GM12878 (cell line): Measurements from ENCODE around the gene SYT3. TPM values are rescaled to one million over a fixed set of nuclear protein-coding genes. Genes with fewer than 3 reads are reported as not detected.

Experiments
- ATAC-seq: fragments of 200-7000 bp; cut with Tn5 transposase; 3 replicates; pipeline ENCODE4 v1.9.1; 2020; ENCODE audit warnings: mild to moderate bottlenecking, moderate library complexity
- BruUV-seq: library from RNA; stranded (reverse); fragments of 400-500 nt; replicated peaks from 2 replicates; lab custom pipeline; 2021; lab: Mats Ljungman, UMichigan
- CTCF ChIA-PET: fragments of 300-600 bp; sonication (Branson Sonifier 250); formaldehyde crosslinking; extraction: SDS; loops from one replicate; lab custom pipeline; 2021; ENCODE audit warnings: inconsistent platforms; lab: Yijun Ruan, JAX
- POLR2A ChIA-PET: fragments of 350-600 bp; formaldehyde crosslinking; extraction: SDS; loops from one replicate; lab custom pipeline; 2021; ENCODE audit warnings: inconsistent platforms; lab: Charles Lee
- RAD21 ChIA-PET: fragments of 300-600 bp; sonication (Branson Sonifier 250); formaldehyde crosslinking; loops from one replicate; lab custom pipeline; 2023; ENCODE audit warnings: antibody characterized with exemption; ENCODE audit not compliant: unreplicated experiment; lab: Charles Lee
- SMC1A ChIA-PET: fragments of 300-600 bp; sonication (Branson Sonifier 250); formaldehyde crosslinking; loops from one replicate; lab custom pipeline; 2023; ENCODE audit not compliant: unreplicated experiment, uncharacterized antibody; lab: Charles Lee
- DNase-seq: peaks from one replicate; pipeline ENCODE4 v3.0.0-alpha.2; 2011; ENCODE audit warnings: low read depth, low spot score
- FAIRE-seq: peaks from 3 replicates; lab custom pipeline; 2011; peaks lifted over from hg19 to GRCh38; lab: Jason Lieb, UNC
- H2AFZ ChIP-seq: 2 replicates; pipeline ENCODE4 v1.6.0; 2011; ENCODE audit warnings: low read depth, low read length, control low read depth; ENCODE audit not compliant: control insufficient read depth
- H3K27ac ChIP-seq: 2 replicates; pipeline ENCODE4 v1.5.1; 2011; ENCODE audit warnings: control low read depth; ENCODE audit not compliant: control insufficient read depth, insufficient read depth
- H3K27me3 ChIP-seq, 2 experiments: replicated peaks in 1 of 2; 2 replicates each; pipeline versions ENCODE4 v1.6.0 to v1.6.1; 2011; ENCODE audit warnings: low read length in 1 of 2; ENCODE audit not compliant: control insufficient read depth in 2 of 2, insufficient read depth in 2 of 2
- H3K36me3 ChIP-seq, 2 experiments: 2 replicates each; pipeline ENCODE4 v1.5.1; 2011; ENCODE audit warnings: low read length in 1 of 2; ENCODE audit not compliant: control insufficient read depth in 2 of 2, insufficient read depth in 2 of 2
- H3K4me1 ChIP-seq: 2 replicates; pipeline ENCODE4 v1.6.1; 2011; ENCODE audit warnings: mild to moderate bottlenecking, low read length, moderate library complexity, mixed read lengths; ENCODE audit not compliant: control insufficient read depth, insufficient read depth
- H3K4me2 ChIP-seq: 2 replicates; pipeline ENCODE4 v1.6.0; 2011; ENCODE audit warnings: control low read depth; ENCODE audit not compliant: control insufficient read depth, insufficient read depth
- H3K4me3 ChIP-seq: fragments of 200-600 bp; sonication (generic); 2 replicates; pipeline ENCODE4 v1.5.1; 2016
- H3K79me2 ChIP-seq: 2 replicates; pipeline ENCODE4 v1.6.0; 2011; ENCODE audit warnings: low read length; ENCODE audit not compliant: control insufficient read depth, insufficient read depth
- H3K9ac ChIP-seq: 2 replicates; pipeline ENCODE4 v1.8.0; 2011; ENCODE audit warnings: low read length, control low read depth, mixed read lengths; ENCODE audit not compliant: control insufficient read depth, insufficient read depth
- H3K9me3 ChIP-seq: replicated peaks from 3 replicates; pipeline ENCODE4 v1.5.1; 2011; ENCODE audit warnings: mild to moderate bottlenecking, low read length; ENCODE audit not compliant: control insufficient read depth, insufficient read depth
- H4K20me1 ChIP-seq: 2 replicates; pipeline ENCODE4 v1.6.0; 2011; ENCODE audit not compliant: control insufficient read depth, insufficient read depth
- ATF3 ChIP-seq: IDR thresholded peaks from 2 replicates; pipeline ENCODE4 v1.6.1; 2011; ENCODE audit warnings: low read depth, mild to moderate bottlenecking, low read length, moderate library complexity, borderline replicate concordance; ENCODE audit errors: extremely low read depth
- CHD4 ChIP-seq: fragments of 200-600 bp; sonication (generic); IDR thresholded peaks from 2 replicates; pipeline ENCODE4 v1.6.1; 2016; ENCODE audit warnings: mild to moderate bottlenecking
- CREM ChIP-seq: IDR thresholded peaks from 2 replicates; pipeline ENCODE4 v1.6.1; 2014; ENCODE audit warnings: antibody characterized with exemption, low read depth
- EP300 ChIP-seq, 2 experiments: fragments of 150-350 bp in 1 of 2; IDR thresholded peaks; 2 replicates each; pipeline ENCODE4 v1.6.1; 2011 to 2012; ENCODE audit warnings: low read depth in 2 of 2, low read length in 2 of 2, borderline replicate concordance in 1 of 2, improper control_type of control experiment in 1 of 2, inconsistent platforms in 1 of 2; ENCODE audit not compliant: control insufficient read depth in 1 of 2
- IRF5 ChIP-seq: fragments of 450-650 bp; IDR thresholded peaks from 2 replicates; pipeline ENCODE4 v1.6.1; 2017; ENCODE audit warnings: borderline replicate concordance
- LARP7 ChIP-seq: fragments of 450-650 bp; IDR thresholded peaks from 2 replicates; pipeline ENCODE4 v1.6.1; 2017; ENCODE audit warnings: mild to moderate bottlenecking
- MYC ChIP-seq: IDR thresholded peaks from 2 replicates; pipeline ENCODE4 v1.6.1; 2011; ENCODE audit warnings: mild to moderate bottlenecking, low read length, moderate library complexity, inconsistent platforms; ENCODE audit not compliant: insufficient read depth, insufficient replicate concordance, insufficient read length, severe bottlenecking
- PML ChIP-seq: IDR thresholded peaks from 2 replicates; pipeline ENCODE4 v1.6.1; 2012; ENCODE audit warnings: low read length, inconsistent platforms
- RB1 ChIP-seq: fragments of 450-650 bp; formaldehyde crosslinking; IDR thresholded peaks from 2 replicates; pipeline ENCODE4 v1.6.1; 2017; ENCODE audit warnings: mild to moderate bottlenecking, borderline replicate concordance
- SREBF1 ChIP-seq: IDR thresholded peaks from 2 replicates; pipeline ENCODE4 v1.6.1; 2012; ENCODE audit warnings: mild to moderate bottlenecking, low read length
- USF2 ChIP-seq: IDR thresholded peaks from 2 replicates; pipeline ENCODE4 v1.6.1; 2011; ENCODE audit warnings: low read depth, low read length, improper control_type of control experiment, borderline replicate concordance
- ZBTB40 ChIP-seq: fragments of 450-650 bp; IDR thresholded peaks from 2 replicates; pipeline ENCODE4 v1.6.1; 2016; ENCODE audit warnings: mild to moderate bottlenecking, moderate library complexity, borderline replicate concordance
- WGBS: methylation state at CpG from one replicate; pipeline ENCODE4 v1.1.6; 2016; ENCODE audit warnings: low lambda C conversion rate; ENCODE audit not compliant: insufficient replicate concordance, insufficient coverage; ENCODE audit errors: missing lambda C conversion rate; 5-methylcytosine and 5-hydroxymethylcytosine counted together
- in situ Hi-C: fragments of 300-500 bp; cut with MboI; formaldehyde crosslinking; loops from 9 replicates; pipeline ENCODE4 v1.14.3; 2018; ENCODE audit warnings: mixed read lengths
- intact Hi-C: fragments of 100-400 bp; cut with micrococcal nuclease; formaldehyde crosslinking; loops from one replicate; pipeline ENCODE4 v1.14.2; 2022; ENCODE audit not compliant: unreplicated experiment
- polyA plus RNA-seq, 11 experiments: library from polyadenylated mRNA; depleted of rRNA in 4 of 11; unstranded in 6 of 11; stranded (reverse) in 5 of 11; fragments of >200 nt; fragmentation: Nextera tagmentation in 4 of 11; fragmentation: Illumina TruSeq in 1 of 11; extraction: Ambion mirVana in 4 of 11; extraction: Trizol in 1 of 11; gene quantifications; 1 replicate in 1 of 11; 2 replicates in 10 of 11; pipeline versions ENCODE4 v1.2.1 to v1.2.3, GENCODE V29; 2011 to 2016; ENCODE audit warnings: inconsistent platforms in 2 of 11, missing spikeins in 2 of 11, low read depth in 1 of 11
- total RNA-seq, 4 experiments: library from RNA; depleted of rRNA in 3 of 4; stranded (reverse); fragments of >200 nt in 3 of 4; fragmentation: Illumina TruSeq in 1 of 4; extraction: Trizol in 1 of 4; gene quantifications; 2 replicates each; pipeline versions ENCODE4 v1.2.1 to v1.2.3, GENCODE V29; 2013 to 2021

SYT3 gene
- total and polyA plus RNA-seq, 10 of the 15 experiments (the other 5 are each of a cell fraction or from before 2014, with no cell fraction given): 0.05 to 0.18 TPM; not detected in 8

- ChIA-PET RAD21 (no interaction called here), CTCF (no interaction called here)
- no peaks in the 10 kb centered on the region for H3K79me2 ChIP-seq
- no peak for ATAC-seq
- TF ChIP-seq LARP7 (no peak), ATF3 (no peak), PML (no peak), EP300 (IDR thresholded peaks at IDR 0.05; ENCODE audit: borderline replicate concordance in 1 of 2, control insufficient read depth in 1 of 2, low read depth in 2 of 2, low read length in 2 of 2) (no peak), MYC (no peak), USF2 (no peak), IRF5 (no peak), RB1 (no peak), CREM (no peak), CHD4 (no peak), ZBTB40 (no peak), SREBF1 (no peak)
- TF ChIP-seq, all 136 proteins: peak for 0
- Histone ChIP-seq H3K36me3 (no peaks in the 10 kb centered on the region), H3K9me3 (no peaks in the 10 kb centered on the region; the same call in 1 of the 3 replicates), H4K20me1 (no peaks in the 10 kb centered on the region), H3K4me1 (no peaks in the 10 kb centered on the region), H3K4me3 (no peak overlapping the region), H3K9ac (no peak overlapping the region), H3K4me2 (no peak overlapping the region), H3K27ac (no peak overlapping the region), H3K27me3 (no peaks in the 10 kb centered on the region), H2AFZ (no peak overlapping the region)
- in situ Hi-C loops: no loop called here
- SMC1A ChIA-PET: interaction anchor here (0.7 kb wide), 1 partner anchor 174 kb away, joined by 3 read pairs; no protein-coding TSS in a partner anchor
- POLR2A ChIA-PET: no interaction called here
- no peak for DNase-seq
- 30% methylated on average over 3 of the region's 4 CpGs for WGBS
- intact Hi-C loops: no loop called here
- FAIRE-seq: no peak
- no TSS peak for BruUV-seq
These were observed 36.7 kb downstream of the SYT3 start for GRCh38 chr19:50602935-50603334.
